ENCODE results near the gene DDX42.
"Not testable (repeated sequence)": the region's sequence is repeated elsewhere in the genome, so short reads cannot be mapped to it uniquely, and the experiment has no call there.

Gene DDX42

GRCh38 chr17:63780507-63780906, 6.5 kb downstream of the DDX42 start:
- DNase-seq (ENCODE audit: insufficient read length, low spot score): no peak
- no peak for FAIRE-seq

GRCh38 chr17:63780928-63781327, 7.0 kb downstream of the DDX42 start:
- no peak for FAIRE-seq
- DNase-seq (ENCODE audit: insufficient read length, low spot score): no peak

GRCh38 chr17:63783522-63783921, 9.6 kb downstream of the DDX42 start:
- no peak for DNase-seq (ENCODE audit: insufficient read length, low spot score)
- no peak for FAIRE-seq

GRCh38 chr17:63785556-63785955, 11.6 kb downstream of the DDX42 start:
- no peak for FAIRE-seq
- DNase-seq (ENCODE audit: insufficient read length, low spot score): no peak

GRCh38 chr17:63786117-63786516, 12.1 kb downstream of the DDX42 start:
- DNase-seq (ENCODE audit: insufficient read length, low spot score) (no peak), FAIRE-seq (no peak)

GRCh38 chr17:63786971-63787711, 13.2 kb downstream of the DDX42 start:
- FAIRE-seq (no peak), DNase-seq (ENCODE audit: insufficient read length, low spot score) (no peak)

GRCh38 chr17:63790057-63790456, 16.1 kb downstream of the DDX42 start:
- no peak for FAIRE-seq
- no peak for DNase-seq (ENCODE audit: insufficient read length, low spot score)

GRCh38 chr17:63792055-63792729, 18.2 kb downstream of the DDX42 start:
- DNase-seq (ENCODE audit: insufficient read length, low spot score) (no peak), FAIRE-seq (no peak)

- not testable (repeated sequence) for FAIRE-seq; DNase-seq (ENCODE audit: insufficient read length, low spot score)
Observed at GRCh38 chr17:63796375-63796774, 22.4 kb downstream of the DDX42 start.

GRCh38 chr17:63798572-63799106, 24.7 kb downstream of the DDX42 start:
- DNase-seq (ENCODE audit: insufficient read length, low spot score) (no peak), FAIRE-seq (no peak)

GRCh38 chr17:63800783-63801182, 26.8 kb downstream of the DDX42 start:
- no peak for DNase-seq (ENCODE audit: insufficient read length, low spot score)
- no peak for FAIRE-seq

GRCh38 chr17:63804328-63804727, 30.4 kb downstream of the DDX42 start:
- DNase-seq (ENCODE audit: insufficient read length, low spot score) (no peak), FAIRE-seq (no peak)

GRCh38 chr17:63805591-63805990, 31.6 kb downstream of the DDX42 start:
- FAIRE-seq: no peak
- DNase-seq (ENCODE audit: insufficient read length, low spot score): no peak

- no peak for DNase-seq (ENCODE audit: insufficient read length, low spot score)
- no peak for FAIRE-seq
Observed at GRCh38 chr17:63809970-63810369, 36.0 kb downstream of the DDX42 start.

GRCh38 chr17:63816123-63816522, 42.2 kb downstream of the DDX42 start:
- DNase-seq (ENCODE audit: insufficient read length, low spot score): no peak
- FAIRE-seq: no peak

GRCh38 chr17:63816669-63817068, 42.7 kb downstream of the DDX42 start:
- DNase-seq (ENCODE audit: insufficient read length, low spot score) (no peak), FAIRE-seq (no peak)

GRCh38 chr17:63817736-63818385, 43.9 kb downstream of the DDX42 start:
- FAIRE-seq (no peak), DNase-seq (ENCODE audit: insufficient read length, low spot score) (no peak)

GRCh38 chr17:63819131-63819530, 45.2 kb downstream of the DDX42 start:
- FAIRE-seq: no peak
- DNase-seq (ENCODE audit: insufficient read length, low spot score): no peak

GRCh38 chr17:63819585-63820537, 45.9 kb downstream of the DDX42 start:
- no peak for DNase-seq (ENCODE audit: insufficient read length, low spot score)
- no peak for FAIRE-seq

GRCh38 chr17:63820963-63821561, 47.1 kb downstream of the DDX42 start:
- DNase-seq (ENCODE audit: insufficient read length, low spot score) (no peak), FAIRE-seq (no peak)

Measured in GM19239 (cell line).